ENCODE results near the gene KDM4C. TPM values are rescaled to one million over a fixed set of nuclear protein-coding genes. Genes with fewer than 3 reads are reported as not detected.
"Not testable (repeated sequence)": the region's sequence is repeated elsewhere in the genome, so short reads cannot be mapped to it uniquely, and the experiment has no call there.

The KDM4C gene
- total RNA-seq, 1 experiment from 2014 or later, result 11.9 TPM

DNA sequence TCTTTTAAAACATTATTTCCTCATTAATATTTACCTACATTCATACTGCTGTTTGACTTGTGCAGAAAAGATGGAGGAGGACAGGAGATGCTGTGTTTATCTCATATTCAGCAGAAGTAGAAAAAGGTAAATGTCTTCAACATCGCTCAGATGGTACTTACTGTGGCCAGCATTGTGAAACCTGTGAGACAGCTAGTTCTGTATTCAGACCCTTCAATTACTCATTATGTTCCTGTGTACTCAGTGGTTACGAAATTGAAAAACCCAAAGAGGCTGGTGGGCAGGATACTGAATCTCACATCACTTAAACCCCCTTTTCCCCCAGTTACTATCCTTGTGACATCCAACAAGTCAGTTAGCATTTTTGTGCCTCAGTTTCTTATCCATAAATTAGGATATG, 216.0 kb downstream of the KDM4C start:
- no peak for DNase-seq (ENCODE audit: low spot score)

DNA sequence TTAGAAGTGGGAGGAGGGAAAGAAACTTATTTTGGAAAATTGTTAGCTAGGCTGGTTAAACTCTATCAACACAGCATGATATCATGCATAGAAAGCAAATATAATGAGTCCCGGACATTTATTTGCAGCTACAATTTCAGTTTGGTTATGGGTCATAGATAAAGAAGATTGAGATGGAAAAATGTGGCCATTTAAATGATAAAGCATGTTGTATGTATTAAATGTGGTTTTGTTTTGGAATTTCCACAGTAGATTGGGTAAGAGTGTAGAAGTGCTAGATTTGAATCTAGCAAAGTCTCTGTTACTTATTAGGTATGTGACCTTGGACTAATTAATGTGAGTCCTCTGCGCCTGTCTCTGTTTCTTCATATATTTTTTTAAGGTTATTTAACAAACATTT, 217.4 kb downstream of the KDM4C start:
- DNase-seq (ENCODE audit: low spot score), result no peak

DNA sequence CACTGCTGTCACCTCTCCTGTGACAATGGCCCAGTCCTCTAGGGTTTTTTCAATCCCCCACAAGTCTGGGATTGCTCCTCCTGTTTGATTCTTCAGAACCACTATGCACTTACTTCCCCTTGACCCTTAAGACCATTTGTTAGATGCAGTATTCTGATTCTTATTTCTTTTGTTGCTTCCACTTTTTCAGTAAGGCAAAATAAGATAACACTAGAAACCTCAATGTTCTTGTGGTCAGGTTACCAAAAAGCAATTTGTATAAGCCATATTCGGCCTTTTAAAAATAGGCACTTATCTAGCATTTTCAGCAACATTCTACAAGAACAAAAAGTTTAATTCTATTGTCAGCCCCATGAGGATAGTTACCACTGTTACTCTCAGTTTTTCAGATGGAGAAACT, 220.0 kb downstream of the KDM4C start:
- DNase-seq (ENCODE audit: low spot score), result no peak

DNA sequence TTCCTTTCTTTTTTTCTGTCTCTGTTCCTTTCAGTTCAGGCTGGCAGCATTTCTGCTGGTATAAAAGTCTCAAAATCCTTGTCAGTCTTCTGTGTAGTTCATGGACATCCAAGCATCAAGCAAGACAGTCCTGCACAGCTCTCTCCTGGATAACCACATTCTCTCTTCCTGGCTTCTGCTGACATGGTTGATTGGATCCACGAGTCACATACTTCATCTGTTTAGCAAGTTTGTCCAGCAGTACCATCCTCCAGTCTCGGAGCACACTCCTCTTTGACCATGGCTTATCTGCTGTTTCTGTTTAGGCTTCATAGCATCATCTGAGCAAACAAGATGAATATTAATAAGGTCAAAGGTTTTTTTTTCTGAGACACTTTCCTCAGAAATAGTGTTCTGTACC, 220.8 kb downstream of the KDM4C start:
- no peak for DNase-seq (ENCODE audit: low spot score)

DNA sequence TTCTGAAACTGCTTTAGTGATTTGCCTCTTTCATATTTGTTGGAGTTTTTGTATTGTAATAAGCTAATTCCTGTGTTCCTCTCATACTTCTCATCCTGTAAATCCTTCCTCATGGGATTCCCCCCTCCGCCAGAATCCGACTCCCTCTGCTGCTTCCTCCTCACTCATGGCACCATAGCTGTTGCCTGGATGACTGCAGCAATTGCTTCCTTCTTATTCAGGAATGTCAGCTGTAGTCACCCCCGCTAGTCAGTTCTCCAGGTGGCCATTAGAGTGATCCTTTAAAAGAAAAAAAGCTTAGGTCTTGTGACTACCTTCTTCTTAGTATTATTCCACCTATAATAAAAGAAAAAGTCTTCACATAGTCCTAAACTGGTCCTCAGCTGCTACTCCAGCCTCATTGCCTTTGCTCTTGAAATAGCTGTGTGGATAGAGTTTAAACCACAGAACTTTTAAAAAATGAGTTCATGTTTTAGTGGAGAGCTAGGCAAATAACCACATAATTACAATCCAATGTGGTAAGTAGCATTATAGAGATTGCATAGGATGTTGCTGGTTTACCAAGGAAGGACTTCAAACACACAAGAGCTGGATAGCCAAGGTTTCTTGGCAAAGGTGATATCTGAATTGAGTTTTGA, 227.3 kb downstream of the KDM4C start:
- DNase-seq (ENCODE audit: low spot score), result no peak

DNA sequence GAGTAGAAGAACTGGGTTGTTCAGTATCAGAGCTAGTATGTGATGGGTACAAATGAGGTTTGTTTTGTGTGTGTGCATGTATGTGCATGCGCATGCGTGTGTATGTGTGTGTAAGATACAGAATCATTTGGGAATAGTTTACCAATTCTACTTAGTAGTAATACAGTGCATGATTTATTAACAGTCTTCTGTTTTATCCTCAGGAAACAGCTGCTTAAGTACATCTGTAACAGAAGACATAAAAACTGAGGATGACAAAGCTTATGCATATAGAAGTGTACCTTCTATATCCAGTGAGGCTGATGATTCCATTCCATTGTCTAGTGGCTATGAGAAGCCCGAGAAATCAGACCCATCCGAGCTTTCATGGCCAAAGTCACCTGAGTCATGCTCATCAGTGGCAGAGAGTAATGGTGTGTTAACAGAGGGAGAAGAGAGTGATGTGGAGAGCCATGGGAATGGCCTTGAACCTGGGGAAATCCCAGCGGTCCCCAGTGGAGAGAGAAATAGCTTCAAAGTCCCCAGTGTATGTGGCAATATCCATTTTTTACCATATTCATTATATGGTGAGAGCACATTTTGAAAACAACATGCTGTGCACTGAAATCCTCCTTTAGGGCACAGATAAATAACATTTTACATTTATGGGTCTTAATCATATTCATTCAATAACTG, 228.5 kb downstream of the KDM4C start:
- DNase-seq (ENCODE audit: low spot score), result no peak

DNA sequence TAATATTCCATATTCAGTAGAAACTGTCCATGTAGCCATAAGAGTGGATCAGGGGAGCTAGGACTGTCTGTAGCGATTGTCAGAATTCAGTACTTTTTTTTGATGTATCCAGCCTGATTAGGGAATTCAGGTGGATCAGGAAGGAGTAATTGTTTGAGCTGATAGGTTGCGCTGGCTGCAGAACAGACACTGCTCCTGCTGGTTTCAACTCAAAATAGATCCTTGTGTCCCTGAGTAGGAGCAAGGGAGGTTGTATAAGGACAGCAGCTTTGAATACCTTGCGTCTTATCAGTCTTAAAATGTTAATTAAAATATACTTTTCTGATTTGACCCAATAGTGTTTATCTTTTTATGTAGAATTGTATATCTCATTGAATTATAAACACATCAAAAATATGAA, 229.6 kb downstream of the KDM4C start:
- DNase-seq (ENCODE audit: low spot score), result no peak

DNA sequence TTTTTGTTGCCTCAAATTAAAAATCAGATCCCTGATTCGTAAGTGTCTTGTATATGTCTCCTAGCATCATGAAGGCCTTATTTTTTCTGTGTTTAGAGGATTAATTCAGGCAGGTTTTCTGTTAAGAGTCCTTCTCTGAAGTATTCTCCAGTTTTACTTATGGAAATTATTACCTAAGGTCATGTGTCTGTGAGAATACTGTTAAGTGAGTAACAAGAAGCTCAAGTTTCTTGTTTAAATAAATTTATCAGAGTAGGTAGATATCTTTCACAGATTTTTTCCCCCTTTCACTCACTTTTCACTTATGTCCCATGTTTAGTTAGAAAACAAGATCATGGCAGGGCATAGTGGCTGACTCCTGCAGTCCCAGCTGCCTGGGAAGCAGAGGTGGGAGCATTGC, 233.6 kb downstream of the KDM4C start:
- DNase-seq (ENCODE audit: low spot score), result no peak

DNA sequence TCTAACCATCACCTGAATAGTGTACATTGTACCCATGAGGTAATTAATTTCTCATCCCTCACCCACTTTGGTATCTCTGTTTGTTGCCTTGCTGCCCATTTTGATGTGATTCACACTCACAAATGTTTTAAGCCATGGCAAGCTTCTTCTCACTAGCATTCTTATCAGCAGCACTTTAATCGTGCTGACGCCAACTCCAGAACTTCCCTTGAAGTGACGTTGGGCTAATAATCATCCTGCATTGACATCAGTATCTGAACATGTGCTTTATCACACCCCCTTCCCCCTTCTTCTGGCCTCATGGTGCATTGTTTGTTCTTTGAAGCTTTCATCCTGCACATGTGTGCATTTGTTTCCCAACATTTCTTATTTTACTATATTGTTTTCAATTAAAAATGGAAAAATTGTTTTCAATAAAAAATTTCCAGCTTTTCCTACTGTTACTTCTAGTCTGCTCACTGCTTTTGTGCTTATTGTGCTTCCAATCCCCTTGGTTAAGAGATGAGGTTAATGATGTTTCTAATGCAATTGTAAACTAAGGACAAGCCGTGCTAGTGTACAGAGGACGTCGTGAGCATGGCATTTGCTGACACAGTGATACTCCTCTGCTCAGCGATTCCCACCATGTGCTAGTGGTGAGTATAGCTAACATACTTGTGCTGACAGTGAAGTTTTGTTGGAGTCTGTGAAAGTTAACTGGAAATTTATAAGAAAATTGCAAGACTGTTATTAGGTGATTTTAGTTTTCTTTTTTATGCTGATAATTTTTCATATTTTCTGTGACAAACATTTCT, 238.5 kb downstream of the KDM4C start:
- DNase-seq (ENCODE audit: low spot score), result no peak

DNA sequence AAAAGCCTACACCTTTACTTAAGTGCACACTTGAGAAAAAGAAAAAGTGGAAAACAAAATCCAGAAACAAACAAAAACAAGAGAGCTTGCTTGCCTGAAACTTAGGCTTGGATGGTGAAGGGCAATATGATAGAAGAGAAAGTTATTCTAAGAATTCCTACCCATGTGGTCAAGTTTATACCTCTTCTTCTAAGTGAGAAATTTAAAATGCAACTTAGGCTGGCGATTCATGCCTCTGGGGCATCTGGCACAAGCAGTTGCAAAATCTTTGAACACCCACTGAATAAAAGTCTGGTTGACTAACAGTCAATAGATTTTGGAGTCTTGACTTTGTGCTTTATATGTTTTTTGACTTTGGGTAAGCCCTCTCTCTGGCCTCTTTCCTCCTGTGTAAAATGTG, 239.6 kb downstream of the KDM4C start:
- no peak for DNase-seq (ENCODE audit: low spot score)

DNA sequence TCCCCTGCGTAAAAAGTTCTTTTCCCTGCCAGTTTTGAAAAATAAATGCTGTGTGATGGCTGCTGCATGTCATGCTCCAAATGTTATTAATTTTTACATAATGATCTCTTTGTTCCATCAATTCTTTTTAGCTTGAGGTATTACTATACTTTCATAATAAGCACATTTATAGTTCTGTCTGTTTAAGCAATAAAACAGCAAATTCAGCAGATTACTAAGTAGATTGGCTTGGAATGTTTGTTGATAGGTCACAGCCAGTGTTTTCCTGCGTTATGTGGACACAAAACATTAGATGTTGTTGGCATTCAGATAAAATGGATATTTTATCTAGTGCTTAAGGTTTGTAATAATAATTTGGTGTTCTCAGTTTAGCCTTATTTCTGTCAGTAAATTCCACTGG, 242.0 kb downstream of the KDM4C start:
- DNase-seq (ENCODE audit: low spot score), result no peak

DNA sequence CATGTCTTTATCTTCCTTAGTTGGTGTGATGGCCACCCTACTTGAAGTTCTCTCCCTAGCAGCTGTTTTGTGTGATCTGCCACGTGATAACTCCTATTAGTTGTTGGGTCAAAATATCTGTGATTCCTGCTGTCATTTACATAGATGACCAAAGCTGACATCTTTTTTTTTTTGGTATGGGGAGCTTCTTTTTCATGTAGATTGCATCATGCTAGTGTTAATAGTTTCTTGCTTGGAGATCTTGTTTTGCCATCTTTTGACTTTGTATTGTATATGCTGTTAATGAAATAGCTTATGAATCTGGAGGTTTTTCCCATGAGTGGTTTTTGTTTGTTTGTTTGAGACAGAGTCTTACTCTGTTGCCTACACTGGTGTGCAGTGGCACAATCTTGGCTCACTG, 243.8 kb downstream of the KDM4C start:
- no peak for DNase-seq (ENCODE audit: low spot score)

DNA sequence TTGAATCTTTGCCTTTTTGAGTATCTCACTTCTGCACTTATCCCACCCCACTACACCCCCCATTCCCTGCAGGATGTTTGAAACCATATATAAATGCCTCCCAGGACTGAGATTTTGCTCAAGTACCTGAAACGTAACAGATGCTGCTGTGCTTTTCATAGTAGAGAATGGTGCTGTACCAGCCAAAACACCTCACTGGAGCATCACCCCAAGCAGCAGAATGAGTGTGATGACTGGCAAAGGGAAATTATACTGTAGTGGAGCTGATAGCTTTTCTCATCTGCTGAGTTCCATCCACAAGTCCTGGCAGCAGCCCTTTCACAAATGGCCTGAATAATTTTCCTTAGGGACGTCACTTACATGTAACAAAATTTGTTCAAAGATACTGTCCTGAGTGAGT, 246.1 kb downstream of the KDM4C start:
- no peak for DNase-seq (ENCODE audit: low spot score)

DNA sequence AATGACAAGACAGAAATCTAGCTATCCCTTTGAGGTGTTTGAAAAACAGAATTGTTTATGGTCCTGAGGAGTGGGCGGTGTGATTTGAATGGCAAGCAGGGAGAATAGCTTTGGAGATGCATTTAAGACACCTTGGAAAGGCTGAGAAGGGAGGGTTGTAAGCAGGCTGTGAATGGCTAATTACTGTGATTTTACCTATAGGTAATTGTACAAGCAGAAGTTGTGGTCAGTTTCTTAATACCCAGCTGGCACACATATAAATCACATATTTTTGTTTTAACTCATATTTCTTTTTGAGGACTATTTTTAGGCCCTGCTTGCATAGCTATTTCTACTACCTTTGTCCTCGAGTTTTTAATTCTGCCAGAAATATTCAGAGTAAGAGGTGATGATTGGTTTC, 248.6 kb downstream of the KDM4C start:
- DNase-seq (ENCODE audit: low spot score), result no peak

DNA sequence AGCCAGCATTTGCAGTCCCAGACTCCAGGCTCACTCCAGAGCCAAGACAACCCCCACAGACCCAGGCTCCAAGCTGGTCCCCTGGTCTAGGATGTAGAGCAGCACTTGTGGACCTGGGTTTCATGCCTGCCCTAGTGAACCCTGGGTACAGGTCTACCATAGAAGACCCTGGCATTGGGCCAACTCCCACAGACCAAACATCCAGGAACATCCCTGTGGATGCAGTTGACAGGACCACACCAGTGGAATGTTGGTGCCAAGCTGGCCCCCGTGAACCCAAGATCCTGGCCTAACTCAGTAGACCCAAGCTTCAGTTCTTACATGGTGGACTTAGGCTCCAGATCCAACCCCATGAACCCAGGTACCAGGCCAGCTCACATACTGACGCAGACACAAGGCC, 250.6 kb downstream of the KDM4C start:
- DNase-seq (ENCODE audit: low spot score), result no peak

DNA sequence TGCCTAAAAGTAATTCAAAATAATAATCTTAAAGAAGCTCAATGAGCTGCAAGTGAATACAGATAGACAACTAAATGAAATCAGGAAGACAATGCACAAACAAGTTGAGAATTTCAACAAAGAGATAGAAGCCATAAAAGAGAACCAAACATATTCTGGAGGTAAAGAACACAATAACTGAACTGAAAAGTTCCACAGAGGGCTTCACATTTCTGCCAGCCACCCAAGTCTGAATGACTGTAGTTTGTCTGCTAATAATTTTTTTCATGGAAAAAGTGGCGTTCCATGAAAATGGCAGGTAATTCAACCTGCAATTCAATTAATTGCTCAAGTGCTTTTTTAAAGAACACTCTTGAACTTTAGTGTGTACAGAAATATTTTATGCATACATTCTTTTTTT, 251.3 kb downstream of the KDM4C start:
- no peak for DNase-seq (ENCODE audit: low spot score)

DNA sequence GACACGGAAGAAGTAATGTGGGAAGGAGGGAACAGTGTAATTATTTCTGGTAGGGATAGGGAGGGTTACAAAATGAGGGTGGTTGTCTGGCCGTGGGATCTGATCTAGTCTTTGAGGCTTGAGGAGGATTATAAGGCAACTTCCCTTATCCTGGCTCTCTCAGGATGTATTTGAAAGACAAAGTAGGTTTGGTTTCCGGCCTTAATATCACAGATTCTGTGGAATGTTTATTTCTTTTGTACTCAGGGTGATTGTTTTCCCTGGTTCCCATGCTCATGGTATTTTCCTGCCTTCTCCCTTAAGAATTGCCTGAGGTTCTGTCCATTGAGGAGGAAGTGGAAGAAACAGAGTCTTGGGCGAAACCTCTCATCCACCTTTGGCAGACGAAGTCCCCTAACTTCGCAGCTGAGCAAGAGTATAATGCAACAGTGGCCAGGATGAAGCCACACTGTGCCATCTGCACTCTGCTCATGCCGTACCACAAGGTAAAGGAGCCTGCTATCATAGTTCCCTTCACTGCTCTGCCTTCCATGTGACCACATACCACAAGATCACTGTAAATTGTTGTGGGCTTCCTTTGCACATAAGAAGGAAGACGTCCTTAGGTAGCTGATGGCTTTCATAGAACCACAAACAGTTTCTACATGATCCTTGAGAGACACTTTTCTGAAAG, 253.8 kb downstream of the KDM4C start:
- no peak for DNase-seq (ENCODE audit: low spot score)

DNA sequence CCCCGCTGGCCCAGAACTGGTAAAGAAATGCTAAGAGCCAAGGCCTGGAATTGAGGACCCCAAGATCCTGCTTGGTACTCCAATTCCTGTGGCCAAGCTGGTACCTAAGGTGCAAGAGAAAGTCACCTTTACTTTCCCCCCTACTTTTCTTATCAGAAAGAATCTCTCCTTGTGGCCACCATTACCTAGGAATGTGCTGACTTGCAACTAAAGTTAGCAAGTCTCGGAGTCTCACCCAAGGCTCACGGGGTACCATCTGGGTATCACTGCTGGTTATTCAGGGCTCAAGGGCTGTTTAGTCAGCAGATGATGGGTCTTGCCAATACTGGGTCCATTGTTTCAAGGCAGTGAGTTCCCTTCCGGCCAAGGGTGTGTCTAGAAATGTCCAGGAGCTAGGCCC, 270.2 kb downstream of the KDM4C start:
- no peak for DNase-seq (ENCODE audit: low spot score)

DNA sequence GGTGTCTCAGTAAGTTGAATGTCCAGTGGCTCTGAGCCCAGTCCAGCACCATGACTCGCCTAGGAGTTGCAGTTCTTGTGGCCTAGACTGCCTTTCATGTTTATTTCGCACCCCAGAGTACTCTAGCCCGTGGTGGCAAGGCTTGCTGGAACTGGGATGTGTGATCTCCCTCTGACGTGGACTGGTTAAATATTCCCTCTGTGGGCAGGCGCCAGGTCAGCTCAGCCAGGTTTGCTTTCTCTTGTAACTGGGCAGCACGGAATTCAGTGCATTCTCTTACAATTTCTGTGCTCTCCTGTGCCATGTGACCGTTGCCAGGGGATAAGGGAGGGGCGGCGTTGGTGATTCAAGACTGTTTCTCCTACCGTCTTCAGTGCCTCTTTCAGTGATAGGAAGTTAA, 270.8 kb downstream of the KDM4C start:
- DNase-seq (ENCODE audit: low spot score), result no peak

DNA sequence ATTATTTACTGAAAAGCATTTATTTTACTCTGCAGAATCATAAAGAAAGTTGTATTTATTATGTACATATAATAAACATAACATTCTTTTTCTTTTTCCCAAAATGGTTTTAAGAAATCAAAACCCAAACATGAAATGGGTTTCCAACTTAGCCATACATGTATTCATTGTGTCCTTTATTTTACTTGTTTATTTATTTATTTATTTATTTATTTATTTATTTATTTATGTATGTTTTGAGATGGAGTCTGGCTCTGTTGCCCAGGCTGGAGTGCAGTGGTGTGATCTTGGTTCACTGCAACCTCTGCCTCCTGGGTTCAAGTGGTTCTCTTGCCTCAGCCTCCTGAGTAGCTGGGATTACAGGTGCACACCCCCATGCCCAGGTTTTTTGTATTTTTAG, 273.2 kb downstream of the KDM4C start:
- not testable (repeated sequence) for DNase-seq (ENCODE audit: low spot score)

DNA sequence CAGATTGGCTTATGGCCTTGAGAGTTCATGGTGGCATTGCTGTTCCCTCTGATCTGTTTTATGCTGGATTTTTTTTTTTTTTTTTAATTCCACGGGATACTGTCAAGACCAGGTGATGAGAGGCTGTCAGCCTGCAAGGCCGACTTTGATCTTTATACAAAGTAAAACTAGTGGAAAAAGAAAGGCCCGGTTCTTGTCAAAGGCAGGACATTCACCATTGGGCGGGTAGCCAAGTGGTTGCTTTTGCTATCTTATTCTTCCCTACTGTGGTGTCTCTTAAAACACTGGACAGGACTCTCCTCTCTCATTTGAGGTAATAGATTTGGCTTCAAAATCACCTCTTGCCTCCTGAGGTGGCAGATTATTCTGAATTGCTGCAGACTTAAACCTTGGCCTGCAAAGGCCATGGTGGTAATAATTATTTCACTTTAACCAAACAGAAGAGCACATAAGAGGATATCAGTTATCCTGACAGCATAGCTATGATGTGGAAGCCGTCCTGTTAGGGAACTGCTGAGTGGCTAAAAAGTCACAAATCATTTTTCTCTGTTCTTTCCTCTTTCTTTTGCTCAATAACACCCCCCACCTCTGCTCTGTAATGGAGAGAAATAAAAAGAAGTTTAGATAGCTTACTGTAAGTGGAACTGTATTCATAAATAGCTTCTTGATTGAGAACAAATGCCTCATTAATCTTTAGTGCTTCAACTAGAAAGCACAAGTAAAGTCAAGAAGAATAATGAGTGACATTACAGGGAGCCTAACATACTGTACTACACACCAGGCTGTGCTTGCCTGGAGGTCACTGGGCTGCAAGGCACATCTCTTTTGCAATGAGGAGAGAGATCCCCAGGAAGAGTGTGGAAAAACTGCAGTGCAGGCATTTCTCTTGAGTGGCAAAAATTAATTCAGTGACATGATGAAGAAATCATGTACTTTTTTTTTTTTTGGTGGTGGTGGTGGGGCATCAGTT, 275.6 kb downstream of the KDM4C start:
- no peak for DNase-seq (ENCODE audit: low spot score)
